Camera-type eye (tissue), 1 donor: ENCODE data around the gene CT47A1. TPM values are rescaled to one million over a fixed set of nuclear protein-coding genes. Genes with fewer than 3 reads are reported as not detected.

Source experiments
- total RNA-seq: library from RNA; depleted of rRNA; stranded (reverse); fragments of >200 nt; gene quantifications from one replicate; pipeline ENCODE4 v1.2.3, GENCODE V29; 2014

CT47A1 gene
- not detected for total RNA-seq

DNA sequence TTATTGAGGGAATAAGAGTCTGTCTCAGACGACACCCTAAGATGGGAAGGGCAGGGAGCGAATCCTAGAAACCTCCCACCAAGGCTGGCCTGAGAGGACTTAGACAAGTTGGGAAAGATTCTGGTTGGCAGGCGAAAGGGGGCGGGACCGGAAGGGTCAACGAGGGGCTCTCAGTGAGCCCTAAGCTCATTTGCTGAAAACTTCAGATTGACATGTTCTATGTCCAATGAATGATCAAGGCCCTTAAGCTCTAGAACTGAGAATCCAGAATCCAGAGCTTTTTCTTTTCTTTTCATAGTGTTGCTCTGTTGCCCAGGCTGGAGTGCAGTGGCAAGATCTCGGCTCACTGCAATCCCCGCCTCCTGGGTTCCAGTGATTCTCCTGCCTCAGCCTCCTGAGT is at the start of gene CT47A1:
Gene CT47A1 (minus strand): TSS at position 101 of the 400 bp plus-strand sequence. CDS start 231 bp downstream, outside the sequence.

DNA sequence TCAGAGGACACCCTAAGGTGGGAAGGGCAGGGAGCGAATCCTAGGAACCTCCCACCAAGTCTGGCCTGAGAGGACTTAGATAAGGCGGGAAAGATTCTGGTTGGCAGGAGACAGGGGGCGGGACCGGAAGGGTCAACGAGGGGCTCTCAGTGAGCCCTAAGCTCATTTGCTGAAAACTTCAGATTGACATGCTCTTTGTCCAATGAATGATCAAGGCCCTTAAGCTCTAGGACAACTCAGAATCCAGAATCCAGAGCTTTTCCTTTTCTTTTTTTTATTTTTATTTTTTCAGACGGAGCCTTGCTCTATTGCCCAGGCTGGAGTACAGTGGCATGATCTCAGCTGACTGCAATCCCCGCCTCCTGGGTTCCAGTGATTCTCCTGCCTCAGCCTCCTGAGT is 29.1 kb downstream of the CT47A1 start, which contains the start of gene CT47A7:
Gene CT47A7 (minus strand): TSS at position 101 of the 400 bp plus-strand sequence. CDS start 255 bp downstream, outside the sequence.

Other genes starting within 250 kb of the CT47A1 start
- not detected for gene CT47B1, start 109.9 kb downstream of the CT47A1 start, total RNA-seq
- gene CT47A11, start 48.6 kb downstream of the CT47A1 start, total RNA-seq = not detected
- gene CT47A10, start 43.7 kb downstream of the CT47A1 start, total RNA-seq = not detected
- gene CT47A9, start 38.9 kb downstream of the CT47A1 start, total RNA-seq = not detected
- gene CT47A8, start 34.0 kb downstream of the CT47A1 start, total RNA-seq = not detected
- gene CT47A7, start 29.2 kb downstream of the CT47A1 start, total RNA-seq = not detected
- not detected for gene CT47A6, start 24.3 kb downstream of the CT47A1 start, total RNA-seq
- gene CT47A5, start 19.4 kb downstream of the CT47A1 start, total RNA-seq = not detected
- gene CT47A4, start 14.6 kb downstream of the CT47A1 start, total RNA-seq = not detected
- not detected for gene CT47A3, start 9.7 kb downstream of the CT47A1 start, total RNA-seq
- not detected for gene CT47A2, start 4.8 kb downstream of the CT47A1 start, total RNA-seq
- 3.7 TPM for gene GLUD2, start 61.9 kb upstream of the CT47A1 start, total RNA-seq